ENCODE data around the gene KRT7.

KRT7 gene

GRCh38 chr12:52224151-52224550 is 8.9 kb upstream of the KRT7 start:
- H3K4me3 ChIP-seq (ENCODE audit: low read depth, low read length), result no peak overlapping the region
- ChIA-PET POLR2A (interaction anchor here (0.8 to 1.4 kb wide), 2 partner anchors 21 to 56 kb away, joined by 3 read pairs; no protein-coding TSS in a partner anchor), CTCF (interaction anchor here (1.1 to 8.8 kb wide), 9 partner anchors 11 to 150 kb away, joined by 3 to 144 read pairs (median 5); no protein-coding TSS in a partner anchor)
- no peak for TF ChIP-seq CTCF (IDR thresholded peaks at IDR 0.05; ENCODE audit: insufficient read depth, low read length, missing control alignments)
- no peak for DNase-seq (ENCODE audit: low read depth, low spot score)

- H3K4me3 ChIP-seq (ENCODE audit: low read depth, low read length), result no peak overlapping the region
- DNase-seq (ENCODE audit: low read depth, low spot score), result no peak
- ChIA-PET POLR2A (no interaction called here), CTCF (interaction anchor here (0.8 to 8.8 kb wide), 8 partner anchors 12 to 654 kb away, joined by 3 to 144 read pairs (median 6); no protein-coding TSS in a partner anchor)
- TF ChIP-seq CTCF (IDR thresholded peaks at IDR 0.05; ENCODE audit: insufficient read depth, low read length, missing control alignments), result no peak
Measured at GRCh38 chr12:52225752-52226151, 7.3 kb upstream of the KRT7 start.

- CTCF ChIA-PET, result interaction anchor here (2.3 to 8.8 kb wide), 3 partner anchors 13 to 102 kb away, joined by 10 to 144 read pairs (median 17); no protein-coding TSS in a partner anchor
- TF ChIP-seq CTCF (IDR thresholded peaks at IDR 0.05; ENCODE audit: insufficient read depth, low read length, missing control alignments), result no peak
- POLR2A ChIA-PET, result no interaction called here
Measured at GRCh38 chr12:52226446-52226845, 6.6 kb upstream of the KRT7 start.

GRCh38 chr12:52227606-52228166 is 5.4 kb upstream of the KRT7 start:
- no peak overlapping the region for H3K4me3 ChIP-seq (ENCODE audit: low read depth, low read length)
- no peak for TF ChIP-seq CTCF (IDR thresholded peaks at IDR 0.05; ENCODE audit: insufficient read depth, low read length, missing control alignments)
- POLR2A ChIA-PET, result interaction anchor here (0.6 kb wide), 1 partner anchor 36 kb away, joined by 3 read pairs; the partner anchor contains the start of gene KRT80
- no peak for DNase-seq (ENCODE audit: low read depth, low spot score)
- CTCF ChIA-PET, result interaction anchor here (3.3 to 8.8 kb wide), 2 partner anchors 14 to 51 kb away, joined by 17 to 144 read pairs; no protein-coding TSS in a partner anchor

More at GRCh38 chr12:52226446-52226845, 6.6 kb upstream of the KRT7 start:
- H3K4me3 ChIP-seq (ENCODE audit: low read depth, low read length), result no peak overlapping the region
- no peak for DNase-seq (ENCODE audit: low read depth, low spot score)

- POLR2A ChIA-PET, result no interaction called here
- no peak for DNase-seq (ENCODE audit: low read depth, low spot score)
- CTCF ChIA-PET, result interaction anchor here (6.8 kb wide), 1 partner anchor 50 kb away, joined by 46 read pairs; no protein-coding TSS in a partner anchor
- no peak for TF ChIP-seq CTCF (IDR thresholded peaks at IDR 0.05; ENCODE audit: insufficient read depth, low read length, missing control alignments)
- H3K4me3 ChIP-seq (ENCODE audit: low read depth, low read length), result no peak overlapping the region
Measured at GRCh38 chr12:52228366-52228765, 4.7 kb upstream of the KRT7 start.

GRCh38 chr12:52228931-52229330 is 4.1 kb upstream of the KRT7 start:
- DNase-seq (ENCODE audit: low read depth, low spot score), result no peak
- ChIA-PET CTCF (interaction anchor here (0.7 to 6.8 kb wide), 4 partner anchors 8 to 49 kb away, joined by 3 to 46 read pairs (median 18); no protein-coding TSS in a partner anchor), POLR2A (no interaction called here)
- H3K4me3 ChIP-seq (ENCODE audit: low read depth, low read length), result no peak overlapping the region
- no peak for TF ChIP-seq CTCF (IDR thresholded peaks at IDR 0.05; ENCODE audit: insufficient read depth, low read length, missing control alignments)
